Nephron (organoid): ENCODE data around the gene DAO.
"Not testable (repeated sequence)": the region's sequence is repeated elsewhere in the genome, so short reads cannot be mapped to it uniquely, and the experiment has no call there.

Source experiments
- H3K27ac Mint-ChIP-seq, 3 experiments: 2 replicates each; pipeline ENCODE4 v1.8.0; 2020; ENCODE audit warnings: mixed read lengths in 3 of 3, mild to moderate bottlenecking in 2 of 3, moderate library complexity in 1 of 3
- H3K27me3 Mint-ChIP-seq: 2 replicates; pipeline ENCODE4 v1.8.0; 2021; ENCODE audit warnings: low read depth, mild to moderate bottlenecking, moderate library complexity, mixed read lengths
- H3K36me3 Mint-ChIP-seq: 2 replicates; pipeline ENCODE4 v1.8.0; 2020; ENCODE audit warnings: low read depth, mixed read lengths
- H3K4me1 Mint-ChIP-seq: 2 replicates; pipeline ENCODE4 v1.8.0; 2020; ENCODE audit warnings: mixed read lengths
- H3K4me3 Mint-ChIP-seq, 3 experiments: 2 replicates each; pipeline ENCODE4 v1.8.0; 2020; ENCODE audit warnings: mild to moderate bottlenecking in 3 of 3, mixed read lengths in 3 of 3, moderate library complexity in 2 of 3
- H3K9me3 Mint-ChIP-seq: 2 replicates; pipeline ENCODE4 v1.8.0; 2020; ENCODE audit warnings: mixed read lengths
- TF ChIP-seq, protein P1 (sequence below), 3 experiments: fragments of 200-600 bp; sonication (generic); IDR thresholded peaks; one replicate each; pipeline ENCODE4 v1.5.0; 2021; ENCODE audit warnings: antibody characterized with exemption in 3 of 3; ENCODE audit not compliant: unreplicated experiment in 3 of 3

Gene DAO

DNA sequence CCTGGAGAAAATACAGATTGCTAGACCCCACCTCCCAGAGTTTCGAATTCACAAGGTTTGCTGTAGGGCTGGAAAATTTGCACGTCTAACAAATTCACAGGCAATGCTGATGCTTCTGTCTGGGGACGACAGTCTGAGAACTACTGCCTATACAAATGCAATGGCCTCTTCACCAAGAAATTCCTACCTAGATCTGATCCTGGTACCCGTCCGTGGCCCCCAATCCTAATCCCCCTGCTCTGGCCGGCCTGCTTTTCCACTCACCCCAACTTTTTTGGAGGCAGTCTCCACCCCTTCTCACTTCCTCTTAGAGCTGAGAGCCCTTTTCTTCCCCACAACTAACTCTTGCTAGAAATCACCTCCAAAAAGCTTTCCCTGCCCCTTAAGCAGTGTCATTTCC is 19.4 kb upstream of the DAO start:
- Mint-ChIP-seq H3K27ac (peak overlapping the region in 1 of 3 experiments; percentile 3), H3K9me3 (peaks cover 2% of the 10 kb centered on the region), H3K4me1 (peaks cover 28% of the 10 kb centered on the region), H3K36me3 (no peaks in the 10 kb centered on the region), H3K27me3 (peaks cover 3% of the 10 kb centered on the region), H3K4me3 (peak overlapping the region; percentile 1 to 42 (median 22))
- TF ChIP-seq, protein P1, sequence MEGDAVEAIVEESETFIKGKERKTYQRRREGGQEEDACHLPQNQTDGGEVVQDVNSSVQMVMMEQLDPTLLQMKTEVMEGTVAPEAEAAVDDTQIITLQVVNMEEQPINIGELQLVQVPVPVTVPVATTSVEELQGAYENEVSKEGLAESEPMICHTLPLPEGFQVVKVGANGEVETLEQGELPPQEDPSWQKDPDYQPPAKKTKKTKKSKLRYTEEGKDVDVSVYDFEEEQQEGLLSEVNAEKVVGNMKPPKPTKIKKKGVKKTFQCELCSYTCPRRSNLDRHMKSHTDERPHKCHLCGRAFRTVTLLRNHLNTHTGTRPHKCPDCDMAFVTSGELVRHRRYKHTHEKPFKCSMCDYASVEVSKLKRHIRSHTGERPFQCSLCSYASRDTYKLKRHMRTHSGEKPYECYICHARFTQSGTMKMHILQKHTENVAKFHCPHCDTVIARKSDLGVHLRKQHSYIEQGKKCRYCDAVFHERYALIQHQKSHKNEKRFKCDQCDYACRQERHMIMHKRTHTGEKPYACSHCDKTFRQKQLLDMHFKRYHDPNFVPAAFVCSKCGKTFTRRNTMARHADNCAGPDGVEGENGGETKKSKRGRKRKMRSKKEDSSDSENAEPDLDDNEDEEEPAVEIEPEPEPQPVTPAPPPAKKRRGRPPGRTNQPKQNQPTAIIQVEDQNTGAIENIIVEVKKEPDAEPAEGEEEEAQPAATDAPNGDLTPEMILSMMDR (IDR thresholded peaks at IDR 0.05; ENCODE audit: unreplicated experiment in 3 of 3) = no peak

DNA sequence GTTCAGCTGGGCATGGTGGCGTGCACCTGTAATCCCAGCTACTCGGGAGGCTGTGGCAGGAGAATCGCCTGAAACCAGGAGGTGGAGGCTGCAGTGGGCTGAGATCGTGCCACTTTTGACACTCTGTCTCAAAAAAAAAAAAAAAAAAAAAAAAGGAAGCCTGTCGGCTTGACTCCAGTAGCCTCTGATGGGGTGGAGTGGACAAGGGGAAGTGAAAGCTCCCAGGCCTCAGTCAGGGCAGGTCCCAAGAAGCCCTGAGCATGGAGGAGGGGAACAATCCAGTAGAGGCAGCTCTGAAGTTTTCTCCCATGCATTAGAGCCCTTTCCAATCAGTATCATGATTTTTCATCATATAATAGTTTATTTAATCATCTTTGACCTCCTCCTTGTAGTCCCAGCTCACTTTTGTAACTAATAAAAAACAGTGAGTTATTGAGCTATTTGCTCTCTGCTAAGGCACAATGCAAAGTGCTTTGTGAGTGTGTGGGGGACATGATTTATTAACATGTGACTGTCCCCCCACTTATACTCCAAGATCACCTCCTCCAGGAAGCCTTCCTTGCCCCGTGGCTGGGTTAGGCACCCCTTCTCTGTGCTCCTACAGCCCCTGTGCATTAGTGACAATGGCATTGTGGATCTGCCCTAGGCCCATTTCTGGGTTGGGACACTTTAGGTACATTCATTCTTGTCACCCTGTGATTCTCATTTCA is 17.9 kb upstream of the DAO start:
- H3K4me3 Mint-ChIP-seq = no peak overlapping the region
- peaks cover 3% of the 10 kb centered on the region for H3K27me3 Mint-ChIP-seq
- H3K27ac Mint-ChIP-seq = no peak overlapping the region
- TF ChIP-seq, protein P1 (IDR thresholded peaks at IDR 0.05; ENCODE audit: unreplicated experiment in 3 of 3) = no peak
- H3K9me3 Mint-ChIP-seq = peaks cover 2% of the 10 kb centered on the region
- H3K4me1 Mint-ChIP-seq = peaks cover 14% of the 10 kb centered on the region
- no peaks in the 10 kb centered on the region for H3K36me3 Mint-ChIP-seq

DNA sequence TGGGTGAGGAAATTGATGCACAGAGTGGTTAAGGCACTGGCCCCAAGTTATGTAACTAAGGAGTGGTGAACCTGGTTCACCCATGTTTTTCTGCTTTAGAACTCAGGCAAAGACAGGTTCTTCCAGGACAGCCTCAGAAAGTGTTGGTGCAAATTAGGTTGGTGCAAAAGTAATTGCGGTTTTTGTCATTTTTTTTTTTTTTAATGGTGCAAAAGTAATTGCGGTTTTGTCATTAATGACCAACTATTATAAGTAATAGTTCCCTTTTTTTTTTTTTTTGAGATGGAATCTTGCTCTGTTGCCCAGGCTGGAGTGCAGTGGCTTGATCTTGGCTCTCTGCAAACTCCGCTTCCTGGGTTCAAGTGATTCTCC is 17.3 kb upstream of the DAO start:
- peaks cover 14% of the 10 kb centered on the region for H3K4me1 Mint-ChIP-seq
- no peaks in the 10 kb centered on the region for H3K36me3 Mint-ChIP-seq
- H3K4me3 Mint-ChIP-seq = no peak overlapping the region
- H3K27me3 Mint-ChIP-seq = peaks cover 3% of the 10 kb centered on the region
- H3K27ac Mint-ChIP-seq = no peak overlapping the region
- H3K9me3 Mint-ChIP-seq = peaks cover 2% of the 10 kb centered on the region
- TF ChIP-seq, protein P1 (IDR thresholded peaks at IDR 0.05; ENCODE audit: unreplicated experiment in 3 of 3) = no peak

DNA sequence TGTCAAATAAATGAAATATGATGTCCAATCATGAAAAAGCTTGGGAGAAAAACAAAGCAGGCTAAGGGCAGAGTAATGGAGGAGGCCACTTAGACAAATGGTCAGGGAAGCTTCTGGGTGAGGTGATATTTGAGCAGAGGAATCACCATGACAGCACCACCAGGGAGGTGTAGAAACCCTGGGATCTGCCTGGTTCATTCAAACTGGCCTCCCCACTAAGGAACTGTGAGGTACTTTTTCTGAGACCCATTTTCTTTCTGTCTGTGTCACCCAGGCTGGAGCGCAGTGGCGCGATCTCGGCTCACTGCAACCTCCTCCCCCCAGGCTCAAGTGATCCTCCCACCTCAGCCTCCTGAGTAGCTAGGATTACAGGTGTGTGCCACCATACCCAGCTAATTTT is 14.7 kb upstream of the DAO start:
- peaks cover 2% of the 10 kb centered on the region for H3K9me3 Mint-ChIP-seq
- H3K27ac Mint-ChIP-seq = no peak overlapping the region
- no peaks in the 10 kb centered on the region for H3K36me3 Mint-ChIP-seq
- TF ChIP-seq, protein P1 (IDR thresholded peaks at IDR 0.05; ENCODE audit: unreplicated experiment in 3 of 3) = no peak
- H3K27me3 Mint-ChIP-seq = peaks cover 3% of the 10 kb centered on the region
- H3K4me1 Mint-ChIP-seq = no peaks in the 10 kb centered on the region
- H3K4me3 Mint-ChIP-seq = no peak overlapping the region

DNA sequence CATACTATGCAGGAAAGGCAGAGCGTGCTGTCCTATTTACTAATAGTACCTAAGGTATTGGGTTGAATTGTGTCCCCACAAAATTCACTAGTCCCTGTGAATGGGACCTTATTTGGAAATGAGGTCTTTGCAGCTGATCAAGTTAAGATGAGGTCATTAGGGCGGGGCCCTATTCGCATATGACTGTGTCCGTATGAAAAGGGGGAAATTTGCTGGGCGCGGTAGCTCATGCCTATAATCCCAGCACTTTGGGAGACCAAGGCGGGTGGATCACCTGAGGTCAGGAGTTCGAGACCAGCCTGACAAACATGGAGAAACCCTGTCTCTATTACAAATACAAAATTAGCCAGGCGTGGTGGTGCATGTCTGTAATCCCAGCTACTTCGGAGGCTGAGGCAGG is 13.8 kb upstream of the DAO start:
- not testable (repeated sequence) for H3K4me3 Mint-ChIP-seq, H3K9me3 Mint-ChIP-seq, H3K27ac Mint-ChIP-seq, H3K36me3 Mint-ChIP-seq, H3K4me1 Mint-ChIP-seq, H3K27me3 Mint-ChIP-seq

DNA sequence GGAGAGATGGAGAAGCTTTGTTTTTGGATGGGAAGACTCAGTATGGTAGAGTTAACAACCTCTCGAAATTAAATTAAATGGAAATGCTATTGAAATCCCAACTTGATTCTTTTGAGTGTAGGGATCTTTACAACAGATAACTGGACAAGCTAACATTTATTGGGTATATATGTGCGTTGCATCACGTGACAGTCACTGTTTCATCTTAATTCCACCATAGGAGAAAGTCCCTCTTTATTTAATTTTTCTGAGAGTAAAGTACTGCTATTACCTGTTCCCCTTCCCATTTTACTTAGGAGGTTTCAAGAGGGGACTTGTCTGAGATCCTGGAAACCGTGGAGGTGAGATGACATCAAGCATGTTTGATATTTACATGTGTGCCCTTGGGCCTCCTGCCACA is 11.1 kb upstream of the DAO start:
- H3K4me3 Mint-ChIP-seq = no peak overlapping the region
- no peaks in the 10 kb centered on the region for H3K36me3 Mint-ChIP-seq
- no peaks in the 10 kb centered on the region for H3K27me3 Mint-ChIP-seq
- TF ChIP-seq, protein P1 (IDR thresholded peaks at IDR 0.05; ENCODE audit: unreplicated experiment in 3 of 3) = no peak
- H3K27ac Mint-ChIP-seq = no peak overlapping the region
- H3K4me1 Mint-ChIP-seq = peaks cover 5% of the 10 kb centered on the region
- no peaks in the 10 kb centered on the region for H3K9me3 Mint-ChIP-seq
